Measurements from ENCODE around the gene SLC15A2. TPM values are rescaled to one million over a fixed set of nuclear protein-coding genes. Genes with fewer than 3 reads are reported as not detected.

Gene SLC15A2
- total and polyA plus RNA-seq, 10 of the 15 experiments (the other 5 are each of a cell fraction or from before 2014, with no cell fraction given) = 0.64 to 7.2 (median 2.4) TPM

GRCh38 chr3:121948641-121949040, 54.4 kb downstream of the SLC15A2 start:
- Histone ChIP-seq H2AFZ (ENCODE audit: control insufficient read depth, low read depth, low read length) (no peak overlapping the region), H4K20me1 (ENCODE audit: control insufficient read depth, insufficient read depth) (no peaks in the 10 kb centered on the region), H3K4me1 (ENCODE audit: control insufficient read depth, insufficient read depth, low read length) (no peaks in the 10 kb centered on the region), H3K9me3 (replicated peaks; ENCODE audit: control insufficient read depth, insufficient read depth, low read length) (peaks cover 3% of the 10 kb centered on the region; the same call in 2 of the 3 replicates), H3K9ac (ENCODE audit: control insufficient read depth, insufficient read depth, low read length) (no peak overlapping the region), H3K36me3 (ENCODE audit: control insufficient read depth in 2 of 2, insufficient read depth in 2 of 2, low read length in 1 of 2) (0 out of 4 replicates have a peak, but pooled peaks cover 0 to 2% of the 10 kb centered on the region in 2 experiments), H3K27ac (ENCODE audit: control insufficient read depth, insufficient read depth) (no peak overlapping the region), H3K4me3 (no peak overlapping the region), H3K79me2 (ENCODE audit: control insufficient read depth, insufficient read depth, low read length) (no peaks in the 10 kb centered on the region), H3K4me2 (ENCODE audit: control insufficient read depth, insufficient read depth) (no peak overlapping the region), H3K27me3 (replicated peaks in 1 of 2; ENCODE audit: control insufficient read depth in 2 of 2, insufficient read depth in 2 of 2, low read length in 1 of 2) (no peaks in the 10 kb centered on the region)
- CTCF ChIA-PET = interaction anchor here (1.1 kb wide), 1 partner anchor 9 kb away, joined by 3 read pairs; no protein-coding TSS in a partner anchor
- no TSS peak for BruUV-seq (replicated peaks)
- in situ Hi-C loops (cut with MboI) (no loop called here), intact Hi-C loops (cut with micrococcal nuclease; ENCODE audit: unreplicated experiment) (no loop called here)
- POLR2A ChIA-PET = interaction anchor here (0.7 to 0.9 kb wide), 2 partner anchors 7 to 32 kb away, joined by 3 to 4 read pairs; no protein-coding TSS in a partner anchor
- FAIRE-seq = no peak
- SMC1A ChIA-PET (ENCODE audit: uncharacterized antibody, unreplicated experiment) = interaction anchor here (0.7 to 1.1 kb wide), 4 partner anchors 21 to 1268 kb away, joined by 3 to 4 read pairs (median 3); no protein-coding TSS in a partner anchor
- TF ChIP-seq POLR2AphosphoS5 (IDR thresholded peaks at IDR 0.05; ENCODE audit: low read length) = no peak
- TF ChIP-seq REST (IDR thresholded peaks at IDR 0.05; ENCODE audit: low read depth, low read length) = no peak
- no peak for TF ChIP-seq ESRRA (IDR thresholded peaks at IDR 0.05; ENCODE audit: low read length)
- TF ChIP-seq MYB (IDR thresholded peaks at IDR 0.05; ENCODE audit: borderline replicate concordance, low read depth, low read length) = no peak
- RAD21 ChIA-PET (ENCODE audit: unreplicated experiment) = no interaction called here
- 100% methylated on average over 1 of the region's 1 CpG for WGBS (ENCODE audit: insufficient coverage, insufficient replicate concordance, low lambda C conversion rate, missing lambda C conversion rate)
- no peak for DNase-seq (ENCODE audit: low read depth, low spot score)
- no peak for ATAC-seq
